HepG2 (cell line): ENCODE measurements around the gene PSMB2. TPM values are rescaled to one million over a fixed set of nuclear protein-coding genes. Genes with fewer than 3 reads are reported as not detected.
A peak's percentile ranks its signal among the peaks of the same experiment; 100 is the strongest.

Experiments
- ARHGAP35 ChIP-seq: sonication (generic); formaldehyde crosslinking; IDR thresholded peaks from 2 replicates; pipeline ENCODE4 v1.9.0; 2022; ENCODE audit warnings: mild to moderate bottlenecking, inconsistent platforms, moderate library complexity, missing genetic modification reagents, borderline replicate concordance
- ARID5B ChIP-seq: IDR thresholded peaks from 2 replicates; pipeline ENCODE4 v1.4.0; 2020; ENCODE audit warnings: mild to moderate bottlenecking, missing genetic modification reagents
- BATF2 ChIP-seq: sonication (generic); formaldehyde crosslinking; IDR thresholded peaks from 2 replicates; pipeline ENCODE4 v1.8.0; 2022; ENCODE audit warnings: mild to moderate bottlenecking, missing genetic modification reagents, moderate library complexity
- NFAT5 ChIP-seq: sonication (generic); formaldehyde crosslinking; IDR thresholded peaks from 2 replicates; pipeline ENCODE4 v1.4.0; 2020; ENCODE audit warnings: missing genetic modification reagents
- REPIN1 ChIP-seq: sonication (generic); formaldehyde crosslinking; IDR thresholded peaks from 2 replicates; pipeline ENCODE4 v1.8.0; 2022; ENCODE audit warnings: missing genetic modification reagents, low read depth, mild to moderate bottlenecking, borderline replicate concordance
- SMYD3 ChIP-seq: sonication (generic); formaldehyde crosslinking; IDR thresholded peaks from 2 replicates; pipeline ENCODE4 v1.8.1; 2023; ENCODE audit warnings: mild to moderate bottlenecking, missing genetic modification reagents
- TFAP4 ChIP-seq: sonication (generic); IDR thresholded peaks from 2 replicates; pipeline ENCODE4 v1.6.1; 2016; ENCODE audit warnings: low read depth, borderline replicate concordance
- XBP1 ChIP-seq: sonication (generic); formaldehyde crosslinking; IDR thresholded peaks from 2 replicates; pipeline ENCODE4 v1.5.0; 2020; ENCODE audit warnings: missing genetic modification reagents
- ZBTB33 ChIP-seq: sonication (generic); formaldehyde crosslinking; IDR thresholded peaks from 2 replicates; pipeline ENCODE4 v1.4.0; 2020; ENCODE audit warnings: missing genetic modification reagents
- ZNF263 ChIP-seq: sonication (generic); formaldehyde crosslinking; IDR thresholded peaks from 2 replicates; pipeline ENCODE4 v1.4.0; 2020; ENCODE audit warnings: missing genetic modification reagents
- ZNF274 ChIP-seq: sonication (generic); formaldehyde crosslinking; IDR thresholded peaks from 2 replicates; pipeline ENCODE4 v1.5.1; 2020; ENCODE audit warnings: mild to moderate bottlenecking, missing genetic modification reagents
- ZNF33B ChIP-seq: sonication (generic); formaldehyde crosslinking; IDR thresholded peaks from 2 replicates; pipeline ENCODE4 v1.5.1; 2020; ENCODE audit warnings: mild to moderate bottlenecking, missing genetic modification reagents
- ZNF589 ChIP-seq: sonication (generic); formaldehyde crosslinking; conservative IDR thresholded peaks from 2 replicates; pipeline ENCODE4 v1.8.0; 2022; ENCODE audit warnings: mild to moderate bottlenecking, moderate library complexity, missing genetic modification reagents
- ZNF883 ChIP-seq: sonication (generic); formaldehyde crosslinking; IDR thresholded peaks from 2 replicates; pipeline ENCODE4 v1.5.1; 2020; ENCODE audit warnings: mild to moderate bottlenecking, missing genetic modification reagents; ENCODE audit errors: not compliant biosample characterization
- polyA plus RNA-seq, 8 experiments: library from polyadenylated mRNA; depleted of rRNA in 3 of 8; stranded (reverse) in 7 of 8; unstranded in 1 of 8; fragments of >200 nt; fragmentation: Illumina TruSeq in 4 of 8; extraction: Trizol in 4 of 8; gene quantifications; 2 replicates each; pipeline versions ENCODE4 v1.2.1 to v1.2.3, GENCODE V29; 2011 to 2016; ENCODE audit warnings: low read depth in 4 of 8, missing spikeins in 1 of 8, mixed read lengths in 1 of 8; ENCODE audit not compliant: insufficient read depth in 1 of 8
- total RNA-seq, 5 experiments: library from RNA; depleted of rRNA; stranded (reverse); fragments of >200 nt; fragmentation: Illumina TruSeq; extraction: Trizol; gene quantifications; 2 replicates each; pipeline ENCODE4 v1.2.3, GENCODE V29; 2016; ENCODE audit warnings: low read depth in 1 of 5

Gene PSMB2
- total and polyA plus RNA-seq, 2 of the 13 experiments (the other 11 are each of a cell fraction or from before 2014, with no cell fraction given), result 60.6 to 62.2 TPM

- TF ChIP-seq BATF2, result 0 out of 2 replicates have a peak, but pooled peaks have one; percentile 37
- TF ChIP-seq NFAT5, result no peak
- peak; percentile 83; the same call in 1 of the 2 replicates for TF ChIP-seq ZNF274 (CRISPR knock-in tag)
- no peak for TF ChIP-seq SMYD3 (CRISPR knock-in tag)
- no peak for TF ChIP-seq ZNF33B (CRISPR knock-in tag)
- TF ChIP-seq ZNF263 (CRISPR knock-in tag), result peak; percentile 27; the same call in 1 of the 2 replicates
- no peak for TF ChIP-seq ZNF883 (CRISPR knock-in tag)
- TF ChIP-seq REPIN1 (CRISPR knock-in tag), result no peak
- TF ChIP-seq TFAP4, result peak; percentile 2; the same call in 1 of the 2 replicates
- no peak for TF ChIP-seq ZBTB33
- TF ChIP-seq ZNF589 (CRISPR knock-in tag), result 0 out of 2 replicates have a peak, but pooled peaks have one; percentile 19
- peak; percentile 6; the same call in 1 of the 2 replicates for TF ChIP-seq ARID5B (CRISPR knock-in tag)
- TF ChIP-seq XBP1, result no peak
- TF ChIP-seq ARHGAP35 (CRISPR knock-in tag), result no peak
Observed at GRCh38 chr1:35557118-35557610, 84.2 kb downstream of the PSMB2 start, which contains the start of gene KIAA0319L (continued).
